GM23338 (cell line): ENCODE measurements around the gene COBL. TPM values are rescaled to one million over a fixed set of nuclear protein-coding genes. Genes with fewer than 3 reads are reported as not detected.

Experiments used
- ATAC-seq: fragments of 200-7000 bp; cut with Tn5 transposase; 3 replicates; pipeline ENCODE4 v1.9.1; 2020
- DNase-seq: peaks from one replicate; pipeline ENCODE4 v3.0.0-alpha.2; 2015; ENCODE audit warnings: low spot score
- H2AFZ ChIP-seq: fragments of 200-600 bp; sonication (generic); 2 replicates; pipeline ENCODE4 v1.8.0; 2016; ENCODE audit warnings: antibody characterized with exemption, mild to moderate bottlenecking, moderate library complexity
- H3F3A ChIP-seq: fragments of 200-600 bp; sonication (generic); replicated peaks from 2 replicates; pipeline ENCODE4 v1.8.0; 2017; ENCODE audit warnings: antibody characterized with exemption, mixed run types, low read depth
- H3K27ac ChIP-seq: fragments of 200-600 bp; sonication (generic); 2 replicates; pipeline ENCODE4 v1.6.1; 2016; ENCODE audit warnings: low read depth
- H3K27me3 ChIP-seq: fragments of 200-600 bp; sonication (generic); 2 replicates; pipeline ENCODE4 v1.8.0; 2016; ENCODE audit warnings: mild to moderate bottlenecking, mixed run types, moderate library complexity; ENCODE audit not compliant: insufficient read depth
- H3K36me3 ChIP-seq: fragments of 200-600 bp; sonication (generic); 2 replicates; pipeline ENCODE4 v1.8.0; 2016; ENCODE audit warnings: mild to moderate bottlenecking; ENCODE audit not compliant: insufficient read depth
- H3K4me1 ChIP-seq: fragments of 200-600 bp; sonication (generic); 2 replicates; pipeline ENCODE4 v1.8.0; 2016; ENCODE audit warnings: mild to moderate bottlenecking, moderate library complexity; ENCODE audit not compliant: insufficient read depth
- H3K4me2 ChIP-seq: fragments of 200-600 bp; sonication (generic); 2 replicates; pipeline ENCODE4 v1.7.1; 2017; ENCODE audit warnings: mixed run types
- H3K4me3 ChIP-seq: fragments of 200-600 bp; sonication (generic); 2 replicates; pipeline ENCODE4 v1.6.1; 2016; ENCODE audit warnings: mixed run types
- H3K79me2 ChIP-seq: fragments of 200-600 bp; sonication (generic); replicated peaks from 2 replicates; pipeline ENCODE4 v1.8.0; 2017; ENCODE audit warnings: mild to moderate bottlenecking; ENCODE audit not compliant: insufficient read depth
- H3K9me2 ChIP-seq: fragments of 200-600 bp; sonication (generic); 2 replicates; pipeline ENCODE4 v1.8.0; 2017; ENCODE audit not compliant: insufficient read depth
- H4K20me1 ChIP-seq: fragments of 200-600 bp; sonication (generic); replicated peaks from 2 replicates; pipeline ENCODE4 v1.8.0; 2017; ENCODE audit warnings: mild to moderate bottlenecking; ENCODE audit not compliant: insufficient read depth
- H3K27ac Mint-ChIP-seq: 2 replicates; pipeline ENCODE4 v1.8.0; 2020; ENCODE audit warnings: inconsistent platforms, mild to moderate bottlenecking, moderate library complexity, mixed read lengths
- H3K27me3 Mint-ChIP-seq: 3 replicates; pipeline ENCODE4 v1.8.0; 2022; ENCODE audit warnings: low read depth, mild to moderate bottlenecking, moderate library complexity, mixed read lengths, inconsistent platforms; ENCODE audit not compliant: insufficient read depth, poor library complexity
- H3K36me3 Mint-ChIP-seq: 3 replicates; pipeline ENCODE4 v1.8.0; 2021; ENCODE audit warnings: low read depth, mild to moderate bottlenecking, inconsistent platforms, moderate library complexity, mixed read lengths
- H3K4me1 Mint-ChIP-seq: 3 replicates; pipeline ENCODE4 v1.8.0; 2020; ENCODE audit warnings: mild to moderate bottlenecking, inconsistent platforms, mixed read lengths
- H3K4me3 Mint-ChIP-seq: 3 replicates; pipeline ENCODE4 v1.8.0; 2021; ENCODE audit warnings: moderate library complexity, mild to moderate bottlenecking, inconsistent platforms, mixed read lengths
- H3K9me3 Mint-ChIP-seq: 3 replicates; pipeline ENCODE4 v1.8.0; 2020; ENCODE audit warnings: moderate library complexity, mild to moderate bottlenecking, inconsistent platforms, mixed read lengths
- CREB1 ChIP-seq: fragments of 250-450 bp; sonication (Bioruptor Pico); IDR thresholded peaks from 2 replicates; pipeline ENCODE4 v1.5.0; 2020; ENCODE audit warnings: low read depth, mild to moderate bottlenecking, moderate library complexity
- CTCF ChIP-seq, 2 experiments: fragments of 200-600 bp in 1 of 2; sonication (generic) in 1 of 2; conservative IDR thresholded peaks; 2 replicates each; pipeline versions ENCODE4 v1.5.1 to v1.6.1; 2016 to 2017; ENCODE audit warnings: antibody characterized with exemption in 2 of 2, low read depth in 2 of 2, mild to moderate bottlenecking in 2 of 2, moderate library complexity in 1 of 2
- ETS1 ChIP-seq: IDR thresholded peaks from 2 replicates; pipeline ENCODE4 v1.6.1; 2016; ENCODE audit warnings: antibody characterized with exemption
- EZH2 ChIP-seq: fragments of 200-600 bp; sonication (generic); IDR thresholded peaks from one replicate; pipeline ENCODE4 v1.8.0; 2017; ENCODE audit warnings: antibody characterized with exemption, mild to moderate bottlenecking, low read depth; ENCODE audit not compliant: unreplicated experiment
- EZH2phosphoT487 ChIP-seq: fragments of 200-600 bp; sonication (generic); IDR thresholded peaks from one replicate; pipeline ENCODE4 v1.8.1; 2018; ENCODE audit warnings: antibody characterized with exemption; ENCODE audit not compliant: unreplicated experiment
- JUNB ChIP-seq: IDR thresholded peaks from one replicate; pipeline ENCODE4 v1.6.1; 2016; ENCODE audit warnings: antibody characterized with exemption; ENCODE audit not compliant: unreplicated experiment
- NANOG ChIP-seq: IDR thresholded peaks from 2 replicates; pipeline ENCODE4 v1.6.1; 2016; ENCODE audit warnings: antibody characterized with exemption, borderline replicate concordance
- POLR2AphosphoS5 ChIP-seq: IDR thresholded peaks from 2 replicates; pipeline ENCODE4 v1.6.1; 2016; ENCODE audit warnings: antibody characterized with exemption, low read depth
- REST ChIP-seq: IDR thresholded peaks from one replicate; pipeline ENCODE4 v1.6.1; 2018; ENCODE audit warnings: antibody characterized with exemption; ENCODE audit not compliant: unreplicated experiment
- STAT1 ChIP-seq: IDR thresholded peaks from one replicate; pipeline ENCODE4 v1.6.1; 2016; ENCODE audit warnings: antibody characterized with exemption; ENCODE audit not compliant: unreplicated experiment
- ZNF114 ChIP-seq: fragments of 250-450 bp; sonication (Bioruptor Pico); IDR thresholded peaks from 2 replicates; pipeline ENCODE4 v1.5.0; 2020; ENCODE audit warnings: mild to moderate bottlenecking, moderate library complexity
- ZNF331 ChIP-seq: fragments of 250-450 bp; sonication (Bioruptor Pico); IDR thresholded peaks from 2 replicates; pipeline ENCODE4 v1.5.0; 2020; ENCODE audit warnings: low read depth, mild to moderate bottlenecking, moderate library complexity
- ZNF462 ChIP-seq: fragments of 250-450 bp; sonication (Bioruptor Pico); IDR thresholded peaks from 2 replicates; pipeline ENCODE4 v1.5.0; 2020; ENCODE audit warnings: mild to moderate bottlenecking, moderate library complexity
- polyA plus RNA-seq: library from polyadenylated mRNA; unstranded; fragments of >200 nt; fragmentation: Nextera tagmentation; extraction: Ambion mirVana; gene quantifications from 2 replicates; pipeline ENCODE4 v1.2.1, GENCODE V29; 2016
- total RNA-seq: library from RNA; depleted of rRNA; stranded (reverse); fragments of >200 nt; shearing (Covaris generic); gene quantifications from 2 replicates; pipeline ENCODE4 v1.2.3, GENCODE V29; 2014

COBL gene
- total and polyA plus RNA-seq, 2 experiments from 2014 or later, result 18.3 to 51.9 TPM

GRCh38 chr7:51190969-51191368, 125.6 kb downstream of the COBL start:
- peaks cover 10% of the 10 kb centered on the region for H3K36me3 Mint-ChIP-seq
- no peaks in the 10 kb centered on the region for H4K20me1 ChIP-seq
- H3K27ac ChIP-seq, result no peak overlapping the region
- no peak overlapping the region for H3K27ac Mint-ChIP-seq
- H3F3A ChIP-seq, result no peaks in the 10 kb centered on the region
- no peaks in the 10 kb centered on the region for H3K27me3 ChIP-seq
- no peaks in the 10 kb centered on the region for H3K9me2 ChIP-seq
- no peaks in the 10 kb centered on the region for H3K4me1 ChIP-seq
- peaks cover 5% of the 10 kb centered on the region; the same call in 1 of the 2 replicates for H3K36me3 ChIP-seq
- no peaks in the 10 kb centered on the region for H3K27me3 Mint-ChIP-seq
- H3K79me2 ChIP-seq, result no peaks in the 10 kb centered on the region
- H3K9me3 Mint-ChIP-seq, result no peaks in the 10 kb centered on the region
- H3K4me2 ChIP-seq, result no peak overlapping the region
- H3K4me3 Mint-ChIP-seq, result no peak overlapping the region
- ATAC-seq (no peak), DNase-seq (no peak)
- peaks cover 4% of the 10 kb centered on the region; the same call in 2 of the 3 replicates for H3K4me1 Mint-ChIP-seq
- no peak overlapping the region for H3K4me3 ChIP-seq
- no peak overlapping the region for H2AFZ ChIP-seq
- TF ChIP-seq CTCF (conservative IDR thresholded peaks at IDR 0.05; ENCODE audit: low read depth in 2 of 2) (no peak), STAT1 (no peak), EZH2phosphoT487 (no peak), CREB1 (no peak), JUNB (no peak), REST (no peak), POLR2AphosphoS5 (no peak), ZNF331 (no peak), NANOG (no peak), ZNF114 (CRISPR knock-in tag) (no peak), ZNF462 (CRISPR knock-in tag) (no peak), EZH2 (no peak), ETS1 (no peak)
